Muscle layer of colon (tissue), 2 donors: ENCODE data around the gene OR8B3.
"Not testable (repeated sequence)": the region's sequence is repeated elsewhere in the genome, so short reads cannot be mapped to it uniquely, and the experiment has no call there.

Experiments used
- H3K27ac ChIP-seq: one replicate; pipeline ENCODE4 v1.7.0; 2013; ENCODE audit warnings: low read depth, mild to moderate bottlenecking, low read length, moderate library complexity
- H3K27me3 ChIP-seq, 2 donors: one replicate each; pipeline ENCODE4 v1.7.0; 2013; ENCODE audit warnings: low read length in 2 of 2, mild to moderate bottlenecking in 2 of 2; ENCODE audit not compliant: insufficient read depth in 2 of 2, control insufficient read depth in 1 of 2
- H3K36me3 ChIP-seq: one replicate; pipeline ENCODE4 v1.7.0; 2013; ENCODE audit warnings: mild to moderate bottlenecking, low read length; ENCODE audit not compliant: insufficient read depth
- H3K4me1 ChIP-seq: one replicate; pipeline ENCODE4 v1.7.0; 2013; ENCODE audit warnings: mild to moderate bottlenecking, low read length; ENCODE audit not compliant: insufficient read depth
- H3K4me3 ChIP-seq, 2 donors: one replicate each; pipeline ENCODE4 v1.7.0; 2013; ENCODE audit warnings: low read length in 2 of 2, low read depth in 1 of 2, mild to moderate bottlenecking in 1 of 2, moderate library complexity in 1 of 2
- H3K9ac ChIP-seq: one replicate; pipeline ENCODE4 v1.7.0; 2013; ENCODE audit warnings: low read length
- H3K9me3 ChIP-seq: one replicate; pipeline ENCODE4 v1.7.0; 2013; ENCODE audit warnings: mild to moderate bottlenecking, low read length
- donor health status: abdominal sarcoma.
- donor health status: Adenocarcinoma of cecum.

OR8B3 gene

GRCh38 chr11:124415356-124415923 is 16.6 kb upstream of the OR8B3 start:
- Histone ChIP-seq H3K9me3 (no peaks in the 10 kb centered on the region), H3K4me1 (no peaks in the 10 kb centered on the region), H3K4me3 (no peak overlapping the region), H3K27me3 (no peaks in the 10 kb centered on the region), H3K9ac (no peak overlapping the region), H3K27ac (no peak overlapping the region), H3K36me3 (no peaks in the 10 kb centered on the region)

GRCh38 chr11:124409906-124410305 is 11.1 kb upstream of the OR8B3 start:
- H3K36me3 ChIP-seq, result no peaks in the 10 kb centered on the region
- no peak overlapping the region for H3K4me3 ChIP-seq
- H3K9ac ChIP-seq, result no peak overlapping the region
- no peak overlapping the region for H3K27ac ChIP-seq
- no peaks in the 10 kb centered on the region for H3K9me3 ChIP-seq
- no peaks in the 10 kb centered on the region for H3K4me1 ChIP-seq
- H3K27me3 ChIP-seq, result no peaks in the 10 kb centered on the region

GRCh38 chr11:124405581-124405980 is 6.8 kb upstream of the OR8B3 start:
- Histone ChIP-seq H3K27ac (no peak overlapping the region), H3K4me3 (no peak overlapping the region), H3K36me3 (no peaks in the 10 kb centered on the region), H3K9ac (no peak overlapping the region), H3K27me3 (no peaks in the 10 kb centered on the region), H3K4me1 (no peaks in the 10 kb centered on the region), H3K9me3 (no peaks in the 10 kb centered on the region)

GRCh38 chr11:124403186-124403585 is 4.4 kb upstream of the OR8B3 start:
- H3K36me3 ChIP-seq, H3K4me1 ChIP-seq, H3K27ac ChIP-seq, H3K4me3 ChIP-seq, H3K27me3 ChIP-seq, H3K9me3 ChIP-seq, H3K9ac ChIP-seq: not testable (repeated sequence)

- Histone ChIP-seq H3K27ac (no peak overlapping the region), H3K4me1 (no peaks in the 10 kb centered on the region), H3K9me3 (no peaks in the 10 kb centered on the region), H3K27me3 (no peaks in the 10 kb centered on the region), H3K9ac (no peak overlapping the region), H3K36me3 (no peaks in the 10 kb centered on the region), H3K4me3 (no peak overlapping the region)
These were observed 3.6 kb upstream of the OR8B3 start for GRCh38 chr11:124402326-124402922.

GRCh38 chr11:124396847-124397246 is 2.0 kb downstream of the OR8B3 start:
- H3K9me3 ChIP-seq, H3K4me3 ChIP-seq, H3K27ac ChIP-seq, H3K36me3 ChIP-seq, H3K27me3 ChIP-seq, H3K9ac ChIP-seq, H3K4me1 ChIP-seq: not testable (repeated sequence)

- Histone ChIP-seq H3K27me3 (no peaks in the 10 kb centered on the region), H3K36me3 (no peaks in the 10 kb centered on the region), H3K27ac (no peak overlapping the region), H3K4me1 (no peaks in the 10 kb centered on the region), H3K9ac (no peak overlapping the region), H3K4me3 (no peak overlapping the region), H3K9me3 (no peaks in the 10 kb centered on the region)
These were observed 4.4 kb downstream of the OR8B3 start for GRCh38 chr11:124394408-124394807.

- Histone ChIP-seq H3K9me3 (no peaks in the 10 kb centered on the region), H3K36me3 (no peaks in the 10 kb centered on the region), H3K27ac (no peak within 1 kb of the TSS), H3K27me3 (no peaks in the 10 kb centered on the region), H3K9ac (no peak within 1 kb of the TSS), H3K4me3 (no peak within 1 kb of the TSS), H3K4me1 (no peaks in the 10 kb centered on the region)
These were observed 14.4 kb downstream of the OR8B3 start, which contains the start of gene OR8B2 for GRCh38 chr11:124384399-124384798. OR8B2 (minus strand) TSS chr11:124384499; CDS start chr11:124383343, 1,156 bp downstream.

- not testable (repeated sequence) for H3K36me3 ChIP-seq, H3K4me1 ChIP-seq, H3K27me3 ChIP-seq, H3K27ac ChIP-seq, H3K4me3 ChIP-seq, H3K9me3 ChIP-seq, H3K9ac ChIP-seq
These were observed 16.0 kb downstream of the OR8B3 start for GRCh38 chr11:124382857-124383256.

GRCh38 chr11:124380585-124380984 is 18.2 kb downstream of the OR8B3 start:
- Histone ChIP-seq H3K9ac (no peak overlapping the region), H3K9me3 (no peaks in the 10 kb centered on the region), H3K27me3 (no peaks in the 10 kb centered on the region), H3K36me3 (no peaks in the 10 kb centered on the region), H3K27ac (no peak overlapping the region), H3K4me1 (no peaks in the 10 kb centered on the region), H3K4me3 (no peak overlapping the region)

- Histone ChIP-seq H3K27ac (no peak overlapping the region), H3K4me1 (no peaks in the 10 kb centered on the region), H3K9ac (no peak overlapping the region), H3K36me3 (no peaks in the 10 kb centered on the region), H3K9me3 (no peaks in the 10 kb centered on the region), H3K27me3 (no peaks in the 10 kb centered on the region), H3K4me3 (no peak overlapping the region)
These were observed 22.5 kb downstream of the OR8B3 start for GRCh38 chr11:124376280-124376679.

GRCh38 chr11:124359566-124359965 is 39.3 kb downstream of the OR8B3 start:
- no peaks in the 10 kb centered on the region for H3K9me3 ChIP-seq
- no peak overlapping the region for H3K27ac ChIP-seq
- no peaks in the 10 kb centered on the region for H3K4me1 ChIP-seq
- no peak overlapping the region for H3K4me3 ChIP-seq
- H3K9ac ChIP-seq, result no peak overlapping the region
- H3K27me3 ChIP-seq, result no peaks in the 10 kb centered on the region
- H3K36me3 ChIP-seq, result no peaks in the 10 kb centered on the region
